ENCODE measurements around the gene KIAA0319L. TPM values are rescaled to one million over a fixed set of nuclear protein-coding genes. Genes with fewer than 3 reads are reported as not detected.

KIAA0319L gene
- total and polyA plus RNA-seq, 9 donors, result 18.2 to 78.3 (median 42.7) TPM

DNA sequence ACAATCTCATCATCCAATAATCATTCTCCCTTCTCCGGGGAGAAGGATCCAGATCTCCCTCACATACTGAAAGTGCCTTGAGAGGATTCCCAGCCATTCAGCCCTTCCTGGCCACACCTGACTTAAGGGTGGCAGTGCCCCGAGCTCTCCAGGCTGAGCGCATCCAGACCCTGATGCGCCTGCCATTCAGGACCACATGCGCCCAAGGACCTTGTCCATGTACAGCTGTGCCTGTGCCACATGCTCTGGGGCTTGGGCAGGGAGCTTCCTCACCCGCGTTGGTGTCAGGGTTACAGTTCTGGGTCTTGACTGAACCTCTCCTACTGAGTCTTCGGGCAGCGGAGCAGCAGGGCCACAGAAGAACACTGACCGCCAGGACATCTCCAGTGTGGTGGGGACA lies 121.1 kb downstream of the KIAA0319L start:
- Histone ChIP-seq H3K36me3 (no peaks in the 10 kb centered on the region), H3K27ac (no peak overlapping the region), H3K27me3 (no peaks in the 10 kb centered on the region), H3K9me3 (no peaks in the 10 kb centered on the region), H3K4me3 (no peak overlapping the region), H3K4me1 (ENCODE audit: insufficient read depth) (no peaks in the 10 kb centered on the region)
- DNase-seq, result no peak
- WGBS, 3 donors, result 88 to 90% (median 89%) methylated on average over 10 of the region's 10 CpGs
- intact Hi-C loops (cut with DNase I), result no loop called here
- TF ChIP-seq CTCF (IDR thresholded peaks at IDR 0.05) (no peak), POLR2A (IDR thresholded peaks at IDR 0.05) (no peak), EP300 (IDR thresholded peaks at IDR 0.05) (no peak)

GRCh38 chr1:35434703-35435102 lies 122.5 kb downstream of the KIAA0319L start:
- H3K36me3 ChIP-seq, result no peaks in the 10 kb centered on the region

GRCh38 chr1:35433714-35434113 lies 123.5 kb downstream of the KIAA0319L start:
- H3K36me3 ChIP-seq, result no peaks in the 10 kb centered on the region

More at GRCh38 chr1:35434703-35435102, 122.5 kb downstream of the KIAA0319L start:
- WGBS, 3 donors, result 82 to 86% (median 82%) methylated on average over 10 to 12 of the region's 12 CpGs
- H3K27me3 ChIP-seq, result no peaks in the 10 kb centered on the region
- intact Hi-C loops (cut with DNase I), result no loop called here
- H3K9me3 ChIP-seq, result no peaks in the 10 kb centered on the region
- H3K4me1 ChIP-seq (ENCODE audit: insufficient read depth), result no peaks in the 10 kb centered on the region
- no peak overlapping the region for H3K4me3 ChIP-seq
- no peak overlapping the region for H3K27ac ChIP-seq
- TF ChIP-seq CTCF (IDR thresholded peaks at IDR 0.05) (no peak), POLR2A (IDR thresholded peaks at IDR 0.05) (no peak), EP300 (IDR thresholded peaks at IDR 0.05) (no peak)
- no peak for DNase-seq

GRCh38 chr1:35432231-35432630 lies 125.0 kb downstream of the KIAA0319L start:
- no peaks in the 10 kb centered on the region for H3K36me3 ChIP-seq

More at GRCh38 chr1:35433714-35434113, 123.5 kb downstream of the KIAA0319L start:
- no peaks in the 10 kb centered on the region for H3K4me1 ChIP-seq (ENCODE audit: insufficient read depth)
- TF ChIP-seq EP300 (IDR thresholded peaks at IDR 0.05) (no peak), CTCF (IDR thresholded peaks at IDR 0.05) (no peak), POLR2A (IDR thresholded peaks at IDR 0.05) (no peak)
- no peak overlapping the region for H3K27ac ChIP-seq
- no peak overlapping the region for H3K4me3 ChIP-seq
- no peaks in the 10 kb centered on the region for H3K9me3 ChIP-seq
- WGBS, 3 donors, result 85 to 89% (median 88%) methylated on average over 15 of the region's 15 CpGs
- intact Hi-C loops (cut with DNase I), result no loop called here
- no peaks in the 10 kb centered on the region for H3K27me3 ChIP-seq
- DNase-seq, result no peak

More at GRCh38 chr1:35432231-35432630, 125.0 kb downstream of the KIAA0319L start:
- DNase-seq, result no peak
- WGBS, 3 donors, result 88 to 92% (median 89%) methylated on average over 10 of the region's 10 CpGs
- Histone ChIP-seq H3K27ac (no peak overlapping the region), H3K4me3 (no peak overlapping the region), H3K4me1 (ENCODE audit: insufficient read depth) (no peaks in the 10 kb centered on the region), H3K9me3 (no peaks in the 10 kb centered on the region), H3K27me3 (no peaks in the 10 kb centered on the region)
- intact Hi-C loops (cut with DNase I), result no loop called here
- TF ChIP-seq POLR2A (IDR thresholded peaks at IDR 0.05), result no peak
- TF ChIP-seq CTCF (IDR thresholded peaks at IDR 0.05), result no peak
- TF ChIP-seq EP300 (IDR thresholded peaks at IDR 0.05), result no peak
